CD4-positive, alpha-beta T cell treated with Interleukin-10 for 1 hour (primary cell): ENCODE results near the gene PRR35.

ENCODE experiments used
- DNase-seq: peaks from one replicate; pipeline ENCODE4 v3.0.0-alpha.2; 2020

PRR35 gene

DNA sequence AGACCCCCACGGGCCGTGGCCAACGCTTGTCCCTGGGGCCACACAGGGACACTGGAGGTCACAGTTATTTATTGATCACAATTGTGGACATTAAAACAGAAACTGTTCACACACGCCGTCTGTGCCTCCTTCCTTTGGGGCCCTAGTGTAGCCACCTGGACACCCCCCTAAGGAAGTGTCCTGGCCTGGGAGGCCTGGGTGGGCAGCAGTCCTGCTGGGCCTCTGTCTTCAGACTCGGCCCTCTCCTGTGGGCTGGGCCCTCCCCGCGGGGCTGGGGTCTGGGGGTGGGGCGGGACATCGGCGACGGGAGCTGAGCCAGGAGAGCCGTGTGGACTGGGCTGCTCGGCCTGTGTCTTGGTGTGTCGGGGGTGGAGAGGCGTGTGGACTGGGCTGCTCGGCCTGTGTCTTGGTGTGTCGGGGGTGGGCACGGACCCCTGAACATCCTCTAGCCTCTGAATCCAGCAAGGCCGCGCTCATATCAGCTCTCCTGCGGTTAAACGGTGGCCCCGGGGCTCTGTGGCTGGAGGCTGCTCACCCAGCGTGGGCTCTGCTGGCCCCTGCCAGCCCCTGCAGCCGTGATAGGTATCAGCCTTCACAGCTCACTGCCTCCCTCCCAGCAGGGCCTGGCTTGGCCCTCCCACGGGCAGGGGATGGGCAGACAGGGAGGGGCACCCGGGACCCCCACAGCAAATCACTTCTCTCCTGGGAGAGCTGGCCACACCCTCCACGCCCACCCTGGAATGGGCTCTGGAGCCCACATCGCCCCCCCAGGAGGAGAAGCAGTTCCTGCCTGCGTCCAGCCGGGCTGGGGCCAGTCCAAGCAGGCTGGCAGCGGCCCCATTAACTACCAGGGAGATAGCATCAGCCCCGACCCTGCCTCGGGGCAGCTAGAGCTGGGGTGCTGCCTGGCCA, 5.5 kb downstream of the PRR35 start:
- no peak for DNase-seq

DNA sequence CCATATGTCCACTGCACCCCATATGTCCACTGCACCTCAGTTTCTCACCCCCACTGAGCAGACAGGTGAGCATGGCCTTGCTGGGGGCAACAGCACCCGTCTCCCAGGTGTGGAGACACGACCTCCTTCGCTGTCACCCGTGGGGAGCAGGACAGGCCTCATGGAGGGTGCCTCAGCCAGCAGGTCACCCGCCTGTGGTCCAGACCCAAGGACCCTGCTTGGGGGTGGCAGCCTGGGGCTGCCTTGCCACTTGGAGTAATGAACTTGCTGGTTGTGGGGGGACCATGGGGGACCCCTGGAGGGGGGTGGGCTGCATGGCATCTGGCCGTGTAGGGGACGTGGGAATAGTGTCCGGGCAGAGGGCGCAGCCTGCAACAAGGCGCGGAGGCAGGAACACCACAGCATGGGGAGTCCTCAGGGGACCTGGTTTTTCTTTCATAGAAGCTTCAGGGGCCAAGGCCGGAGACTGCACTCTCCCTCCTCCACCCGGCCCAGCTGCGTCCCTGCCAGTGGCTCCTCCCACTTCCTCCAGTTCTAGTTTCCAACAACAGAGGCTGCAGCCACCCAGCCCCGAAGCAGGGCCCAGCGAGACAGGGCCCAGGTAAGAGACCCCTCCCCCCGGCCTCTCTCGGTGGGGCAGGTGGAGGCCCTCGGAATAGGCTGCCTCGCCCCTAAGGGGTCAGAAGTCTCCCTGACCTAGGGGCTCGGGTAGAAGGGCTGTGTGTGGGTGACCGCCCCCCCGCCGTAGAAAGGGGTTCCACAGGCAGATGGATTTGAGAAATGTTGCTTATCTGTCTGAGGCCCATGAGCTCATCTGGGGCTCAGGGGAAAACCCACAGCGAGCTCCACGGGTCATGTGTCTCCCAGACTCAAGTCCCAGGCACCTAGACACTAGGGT, 6.5 kb downstream of the PRR35 start, which contains the start of gene NHLRC4:
Gene NHLRC4 (plus strand): TSS at position 531 of the 898 bp plus-strand sequence. CDS start 1,043 bp downstream, outside the sequence.
- peak; percentile 53 for DNase-seq

DNA sequence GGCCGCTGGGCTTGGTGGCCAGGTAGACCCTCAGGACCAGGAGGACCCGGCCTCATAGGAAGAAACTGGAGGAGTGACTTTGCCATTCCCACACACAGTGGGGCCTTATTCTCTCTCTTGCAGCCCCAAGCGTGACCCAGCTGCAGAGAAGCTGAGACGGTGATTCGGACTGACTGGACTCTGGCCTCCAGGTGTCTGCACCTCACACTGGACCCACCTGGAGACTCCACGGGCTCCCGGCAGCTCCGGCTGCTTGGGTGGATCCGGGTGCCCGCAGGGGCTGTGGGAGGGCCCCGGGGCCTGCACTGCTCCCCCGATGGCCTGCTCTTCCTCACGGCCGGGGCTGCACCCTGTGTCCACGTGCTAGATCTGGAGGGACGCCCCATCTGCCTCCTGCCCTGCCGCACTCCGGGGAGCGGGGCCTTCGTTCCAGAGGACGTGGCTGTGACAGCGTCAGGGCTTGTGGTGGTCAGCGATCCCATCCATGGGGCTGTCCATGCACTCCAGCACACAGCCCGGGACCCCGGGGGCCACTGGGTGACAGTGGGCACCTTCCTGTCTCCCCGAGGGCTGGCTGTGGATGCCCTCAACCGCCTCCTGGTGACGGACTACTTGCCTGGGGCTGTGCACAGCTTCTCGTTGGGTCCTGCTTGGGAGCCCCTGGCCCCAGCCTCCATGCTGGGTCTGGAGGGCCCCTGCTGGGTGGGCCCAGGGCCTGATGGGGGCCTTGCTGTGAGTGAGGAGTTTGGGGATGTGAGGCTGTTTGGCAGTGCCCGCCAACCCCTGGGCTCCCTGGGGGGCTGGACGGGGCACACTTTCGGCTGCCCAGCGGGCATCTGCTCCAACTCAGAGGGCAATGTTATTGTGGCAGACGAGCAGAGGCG, 7.4 kb downstream of the PRR35 start:
- no peak for DNase-seq

DNA sequence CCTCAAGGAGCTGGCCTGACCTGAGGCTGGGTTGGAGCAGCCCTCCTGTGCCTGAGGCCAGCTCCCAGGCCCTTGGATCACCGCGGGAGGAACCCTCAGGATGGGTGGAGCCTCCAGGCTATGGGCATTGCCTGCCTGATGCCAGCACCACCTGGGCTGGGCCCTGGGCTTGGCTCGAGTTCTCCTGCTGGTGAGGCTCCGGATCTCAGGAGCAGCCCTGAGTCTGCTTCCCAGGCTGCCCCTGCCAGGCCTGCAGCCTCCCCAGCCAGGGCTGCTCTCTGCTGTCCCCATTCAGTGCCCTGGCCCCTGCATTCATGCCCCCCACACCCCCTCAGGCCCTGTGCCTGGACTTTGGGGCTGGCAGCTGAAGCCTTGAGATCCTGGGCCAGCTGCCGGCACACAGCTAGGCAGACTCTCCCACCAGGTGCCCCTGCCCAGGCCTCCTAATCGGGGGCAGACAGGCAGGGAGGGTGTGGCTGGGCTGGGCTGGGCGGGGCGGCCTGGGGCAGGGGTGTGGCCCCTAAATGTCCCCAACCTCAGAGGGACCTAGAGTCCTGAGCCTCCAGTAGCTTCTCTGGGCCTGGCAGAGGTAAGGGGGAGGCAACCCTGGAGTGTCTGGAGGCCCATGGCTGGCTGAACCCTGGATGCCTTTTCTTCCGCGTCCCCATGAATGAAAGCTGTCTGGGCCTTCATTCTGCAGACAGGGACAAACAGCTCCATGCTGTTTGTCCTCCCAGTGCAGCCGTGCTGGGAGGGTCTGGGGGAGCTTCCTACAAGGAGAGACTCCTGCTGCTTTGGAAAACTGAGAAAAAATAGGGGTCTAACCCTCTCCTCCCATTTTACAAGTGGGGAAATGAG, 8.4 kb downstream of the PRR35 start:
- DNase-seq, result no peak

DNA sequence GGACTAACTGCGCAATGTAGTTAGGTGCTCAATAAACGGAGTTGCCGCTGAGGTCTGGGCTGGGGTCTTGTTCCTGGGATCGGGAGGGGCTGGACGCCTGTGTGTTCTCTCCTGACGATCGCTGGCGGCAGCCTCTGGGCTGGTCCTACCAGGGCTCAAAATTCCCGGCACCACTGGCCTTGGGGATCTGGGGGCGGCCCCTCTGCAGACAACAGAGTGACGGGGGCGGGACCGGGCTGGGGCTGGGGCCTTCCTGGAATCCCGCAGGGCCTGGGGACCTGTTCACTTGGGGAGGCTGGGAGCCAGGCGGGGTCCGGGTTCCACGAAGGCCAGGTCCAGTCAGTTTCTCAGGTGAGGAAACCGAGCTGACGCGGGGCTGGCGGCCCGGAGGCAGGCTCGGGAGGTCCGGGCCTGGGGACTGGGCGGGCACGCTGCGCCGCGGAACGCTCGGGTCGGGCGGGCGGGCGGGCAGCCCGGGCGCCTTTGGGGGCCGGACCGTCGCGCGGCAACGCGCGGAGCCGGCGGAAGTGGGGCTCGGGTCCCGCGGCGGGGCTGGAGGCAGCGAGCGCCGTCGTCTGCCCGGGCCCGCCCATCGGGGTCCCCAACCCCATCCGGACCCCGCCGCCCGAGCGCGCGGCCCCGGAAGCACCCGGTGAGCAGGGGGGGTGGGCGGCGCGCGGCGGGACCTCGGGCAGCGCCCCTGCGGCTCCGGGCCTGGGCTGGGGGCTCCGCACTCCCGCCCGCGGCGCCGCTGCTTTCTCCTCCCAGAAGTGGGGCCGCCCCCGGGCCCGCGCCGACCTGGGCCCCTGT, 9.5 kb downstream of the PRR35 start, which contains the start of gene PIGQ:
Gene PIGQ (plus strand): TSS at position 524 of the 810 bp plus-strand sequence. CDS start 4,107 bp downstream, outside the sequence.
- DNase-seq, result peak; percentile 74

DNA sequence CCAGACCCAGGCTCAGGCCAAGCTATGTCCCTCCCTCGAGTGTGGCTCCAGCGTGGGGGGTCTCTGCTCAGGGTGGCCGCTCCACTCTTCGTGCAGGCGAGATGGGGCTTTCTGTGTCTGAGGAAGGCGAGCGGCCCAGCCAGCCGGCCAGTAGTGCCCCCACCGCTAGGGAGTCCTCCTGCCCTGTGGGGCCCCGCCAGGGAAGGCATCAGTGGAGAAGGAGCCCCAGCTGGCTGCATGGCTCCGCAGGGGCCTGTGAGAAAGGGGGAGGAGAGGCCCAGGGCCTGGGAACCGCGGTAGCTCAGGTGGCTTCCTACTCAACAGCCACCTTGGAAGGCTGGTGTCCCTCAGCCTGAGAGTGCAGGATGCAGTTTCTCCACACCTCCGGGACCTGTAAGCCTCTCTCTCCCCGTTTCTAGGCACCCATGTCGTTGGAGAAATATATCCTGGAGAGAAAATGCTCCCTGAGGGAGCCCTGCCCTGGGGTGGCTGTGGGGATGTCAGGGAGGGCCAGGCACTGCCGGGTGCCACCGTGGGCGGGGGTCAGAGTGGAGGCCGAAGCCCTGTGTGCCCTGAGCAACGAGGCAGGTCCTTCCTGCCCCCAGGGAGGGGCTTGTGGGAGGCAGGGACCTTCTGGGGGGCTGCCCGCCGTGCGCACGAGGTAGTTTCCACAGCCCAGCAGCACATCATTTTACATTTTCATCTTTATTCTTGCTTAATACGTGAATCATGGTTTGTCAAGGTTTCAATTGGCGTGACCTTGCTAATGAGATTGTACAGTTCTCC, 12.9 kb downstream of the PRR35 start:
- DNase-seq, result no peak

DNA sequence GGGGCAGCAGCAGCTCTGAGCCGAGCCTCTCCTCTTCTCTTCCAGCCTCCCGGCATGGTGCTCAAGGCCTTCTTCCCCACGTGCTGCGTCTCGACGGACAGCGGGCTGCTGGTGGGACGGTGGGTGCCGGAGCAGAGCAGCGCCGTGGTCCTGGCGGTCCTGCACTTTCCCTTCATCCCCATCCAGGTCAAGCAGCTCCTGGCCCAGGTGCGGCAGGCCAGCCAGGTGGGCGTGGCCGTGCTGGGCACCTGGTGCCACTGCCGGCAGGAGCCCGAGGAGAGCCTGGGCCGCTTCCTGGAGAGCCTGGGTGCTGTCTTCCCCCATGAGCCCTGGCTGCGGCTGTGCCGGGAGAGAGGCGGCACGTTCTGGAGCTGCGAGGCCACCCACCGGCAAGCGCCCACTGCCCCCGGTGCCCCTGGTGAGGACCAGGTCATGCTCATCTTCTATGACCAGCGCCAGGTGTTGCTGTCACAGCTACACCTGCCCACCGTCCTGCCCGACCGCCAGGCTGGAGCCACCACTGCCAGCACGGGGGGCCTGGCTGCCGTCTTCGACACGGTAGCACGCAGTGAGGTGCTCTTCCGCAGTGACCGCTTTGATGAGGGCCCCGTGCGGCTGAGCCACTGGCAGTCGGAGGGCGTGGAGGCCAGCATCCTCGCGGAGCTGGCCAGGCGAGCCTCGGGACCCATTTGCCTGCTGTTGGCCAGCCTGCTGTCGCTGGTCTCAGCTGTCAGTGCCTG, 14.0 kb downstream of the PRR35 start:
- no peak for DNase-seq

DNA sequence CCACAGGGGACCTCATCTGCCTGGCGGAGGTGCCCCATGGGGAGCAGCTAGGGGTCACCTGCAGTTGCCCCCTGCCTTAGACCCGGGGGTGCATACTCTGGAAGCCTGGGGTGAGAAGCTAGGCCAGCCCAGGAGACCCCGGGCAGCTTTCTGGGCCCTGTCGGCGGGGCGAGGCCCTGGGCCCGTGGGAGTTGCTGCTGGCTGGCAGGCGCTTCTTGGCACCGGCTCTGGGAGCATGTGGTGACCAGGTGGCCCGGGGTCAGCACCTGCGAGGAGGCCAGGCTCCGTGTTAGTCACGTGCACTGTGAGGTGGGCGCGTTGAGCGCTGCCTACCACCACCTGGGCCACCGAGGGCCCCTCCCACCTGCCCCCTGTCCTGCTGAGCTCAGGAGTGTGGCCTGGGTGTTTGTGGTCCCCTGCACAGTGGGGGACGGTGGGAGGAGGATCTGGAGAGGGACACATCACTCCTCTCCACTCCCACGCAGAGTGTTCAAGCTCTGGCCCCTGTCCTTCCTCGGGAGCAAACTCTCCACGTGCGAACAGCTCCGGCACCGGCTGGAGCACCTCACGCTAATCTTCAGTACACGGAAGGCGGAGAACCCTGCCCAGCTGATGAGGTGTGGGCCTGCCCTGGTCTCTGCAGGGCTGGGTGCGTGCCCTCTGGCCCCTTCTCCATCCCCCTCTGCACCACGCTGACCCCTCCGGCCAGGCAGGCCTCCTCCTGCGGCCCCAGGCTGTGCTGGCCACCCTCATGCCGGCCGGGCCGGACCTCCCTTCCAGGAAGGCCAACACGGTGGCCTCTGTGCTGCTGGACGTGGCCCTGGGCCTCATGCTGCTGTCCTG, 15.4 kb downstream of the PRR35 start:
- DNase-seq, result no peak

DNA sequence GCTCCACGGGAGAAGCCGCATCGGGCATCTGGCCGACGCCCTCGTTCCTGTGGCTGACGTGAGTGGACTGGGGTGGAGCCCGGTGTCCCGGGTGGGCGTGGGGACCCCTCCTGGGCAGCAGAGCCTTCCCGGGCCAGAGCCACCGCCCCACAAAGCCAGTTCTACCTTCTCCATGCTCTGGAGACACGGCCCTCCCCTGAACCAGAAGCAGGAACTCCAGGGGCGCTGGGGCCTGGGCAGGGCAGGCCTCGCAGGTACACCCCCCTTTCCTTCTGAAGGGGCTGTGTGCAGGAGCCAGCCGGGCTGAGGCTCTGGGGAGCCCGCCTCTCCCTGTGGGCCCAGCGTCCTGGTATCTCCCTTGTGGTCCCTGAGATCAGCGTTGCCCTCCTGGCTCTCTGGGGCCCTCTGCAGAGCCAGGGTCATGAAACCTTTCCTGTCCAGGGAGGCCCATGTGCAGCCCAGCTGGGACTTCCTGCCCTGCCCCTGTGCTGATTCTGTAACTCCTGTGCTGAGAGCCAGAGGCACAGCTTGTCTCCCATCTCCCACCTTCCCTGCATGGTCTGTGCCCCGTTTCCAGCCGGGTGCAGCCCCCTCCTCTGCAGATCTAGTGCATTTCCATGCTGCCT, 16.1 kb downstream of the PRR35 start:
- no peak for DNase-seq

DNA sequence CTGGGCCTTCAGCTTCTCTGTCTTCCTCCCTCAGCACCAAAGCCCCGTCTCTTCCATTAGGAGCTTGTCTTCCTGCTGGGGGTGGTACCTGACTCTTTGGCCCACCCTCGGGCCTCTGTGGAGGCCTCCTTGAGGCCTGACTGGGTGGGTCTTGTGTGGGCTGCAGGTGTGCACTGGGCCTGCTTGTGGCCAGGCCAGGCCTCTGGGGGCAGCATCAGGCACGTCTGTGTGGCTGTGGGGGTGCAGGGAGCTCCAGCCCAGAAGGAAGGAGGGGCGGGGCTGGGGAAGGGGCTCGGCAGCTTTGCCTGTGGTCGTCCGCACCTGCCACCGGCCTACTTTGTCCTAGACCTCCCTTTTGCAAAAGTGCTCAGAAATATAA, 16.6 kb downstream of the PRR35 start:
- no peak for DNase-seq

DNA sequence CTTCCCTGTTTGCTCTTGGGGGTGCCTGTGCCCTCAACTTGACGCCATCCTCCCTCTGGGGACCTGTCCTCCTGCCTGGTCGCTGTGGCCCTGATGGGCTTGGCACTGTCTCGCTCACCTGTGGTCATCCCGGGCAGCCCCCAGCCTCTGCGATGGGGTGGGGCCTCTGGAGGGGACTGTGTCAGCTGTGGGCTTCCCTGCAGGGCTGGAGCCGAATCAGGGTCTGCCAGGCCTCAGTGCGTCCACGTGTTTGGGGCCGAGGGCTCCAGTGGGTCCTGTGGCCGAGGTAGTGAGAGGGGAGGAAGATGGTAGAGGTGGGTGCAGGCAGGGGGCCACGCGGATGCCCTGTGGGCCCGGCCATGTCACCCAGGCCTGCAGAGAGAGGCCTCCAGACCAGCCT, 17.6 kb downstream of the PRR35 start:
- DNase-seq, result no peak

DNA sequence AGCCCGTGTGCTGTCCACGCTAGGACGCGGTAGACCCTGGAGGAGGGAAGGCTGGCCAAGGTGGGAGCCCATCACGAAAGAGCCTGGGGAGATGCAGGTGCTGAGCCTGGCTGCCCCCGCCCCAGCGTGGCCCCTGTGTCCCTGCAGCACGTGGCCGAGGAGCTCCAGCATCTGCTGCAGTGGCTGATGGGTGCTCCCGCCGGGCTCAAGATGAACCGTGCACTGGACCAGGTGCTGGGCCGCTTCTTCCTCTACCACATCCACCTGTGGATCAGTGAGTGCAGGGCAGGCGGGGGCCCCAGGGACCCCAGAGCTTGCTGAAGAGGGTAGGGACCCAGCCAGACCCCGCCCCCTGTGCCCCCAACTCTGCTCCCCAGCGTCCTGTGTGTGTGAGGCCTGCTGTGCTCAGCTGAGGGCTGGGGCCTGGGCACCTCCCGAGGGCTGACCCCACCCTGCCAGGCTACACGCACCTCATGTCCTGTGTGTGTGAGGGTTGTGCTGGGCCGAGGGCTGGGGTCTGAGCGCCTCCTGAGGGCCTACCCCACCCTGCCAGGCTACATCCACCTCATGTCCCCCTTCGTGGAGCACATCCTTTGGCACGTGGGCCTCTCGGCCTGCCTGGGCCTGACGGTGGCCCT, 18.2 kb downstream of the PRR35 start:
- DNase-seq, result no peak

DNA sequence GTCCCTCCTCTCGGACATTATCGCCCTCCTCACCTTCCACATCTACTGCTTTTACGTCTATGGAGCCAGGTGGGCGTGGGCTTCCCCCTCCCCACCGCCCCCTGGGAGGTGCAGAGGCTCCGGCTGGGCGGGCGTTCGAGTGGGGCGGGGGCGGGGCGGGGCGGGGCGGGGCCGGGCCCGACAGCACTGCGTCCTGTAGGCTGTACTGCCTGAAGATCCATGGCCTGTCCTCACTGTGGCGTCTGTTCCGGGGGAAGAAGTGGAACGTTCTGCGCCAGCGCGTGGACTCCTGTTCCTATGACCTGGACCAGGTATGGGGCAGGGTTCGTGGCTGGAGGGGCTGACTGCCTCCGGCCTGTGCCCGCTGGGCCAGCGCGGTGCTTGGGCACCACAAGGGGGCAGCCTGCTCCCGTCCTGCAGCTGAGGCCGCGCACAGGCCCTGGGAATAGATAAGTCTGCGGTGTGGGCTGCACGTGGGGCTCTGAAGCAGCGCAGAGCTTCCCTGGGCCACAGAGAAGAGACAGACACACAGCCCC, 18.7 kb downstream of the PRR35 start:
- peak; percentile 74 for DNase-seq

DNA sequence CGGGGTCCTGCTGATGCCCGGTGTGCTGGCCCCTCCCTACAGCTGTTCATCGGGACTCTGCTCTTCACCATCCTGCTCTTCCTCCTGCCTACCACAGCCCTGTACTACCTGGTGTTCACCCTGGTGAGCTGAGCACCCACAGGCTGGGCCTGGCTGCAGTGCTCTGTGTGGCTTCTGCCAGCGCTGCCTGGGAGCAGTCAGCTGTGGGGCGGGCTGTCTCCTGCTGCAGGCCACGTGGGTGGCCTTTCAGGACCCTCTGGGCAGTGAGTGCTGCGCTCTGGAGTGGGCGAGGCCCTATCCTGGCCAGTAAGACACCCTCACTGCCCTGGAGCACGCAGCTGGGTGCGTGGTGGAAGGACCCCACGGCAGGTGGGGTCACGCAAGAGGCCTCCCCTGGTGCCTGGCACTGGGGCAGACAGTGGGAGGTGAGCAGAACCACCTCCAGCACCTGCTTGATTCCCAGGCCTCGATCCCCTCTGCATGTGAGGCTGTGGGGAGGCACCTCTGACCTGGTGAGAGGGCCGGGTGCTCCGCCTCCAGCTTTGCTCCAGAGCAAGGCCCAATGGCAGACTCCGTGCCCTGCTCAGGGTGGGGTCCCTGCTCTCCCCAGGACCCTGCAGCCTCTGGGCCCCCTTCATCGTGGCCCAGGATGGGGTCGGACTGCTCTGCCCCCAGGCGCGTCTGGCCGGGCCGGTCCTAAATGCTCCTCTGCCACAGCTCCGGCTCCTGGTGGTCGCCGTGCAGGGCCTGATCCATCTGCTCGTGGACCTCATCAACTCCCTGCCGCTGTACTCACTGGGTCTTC, 20.1 kb downstream of the PRR35 start:
- DNase-seq, result no peak

DNA sequence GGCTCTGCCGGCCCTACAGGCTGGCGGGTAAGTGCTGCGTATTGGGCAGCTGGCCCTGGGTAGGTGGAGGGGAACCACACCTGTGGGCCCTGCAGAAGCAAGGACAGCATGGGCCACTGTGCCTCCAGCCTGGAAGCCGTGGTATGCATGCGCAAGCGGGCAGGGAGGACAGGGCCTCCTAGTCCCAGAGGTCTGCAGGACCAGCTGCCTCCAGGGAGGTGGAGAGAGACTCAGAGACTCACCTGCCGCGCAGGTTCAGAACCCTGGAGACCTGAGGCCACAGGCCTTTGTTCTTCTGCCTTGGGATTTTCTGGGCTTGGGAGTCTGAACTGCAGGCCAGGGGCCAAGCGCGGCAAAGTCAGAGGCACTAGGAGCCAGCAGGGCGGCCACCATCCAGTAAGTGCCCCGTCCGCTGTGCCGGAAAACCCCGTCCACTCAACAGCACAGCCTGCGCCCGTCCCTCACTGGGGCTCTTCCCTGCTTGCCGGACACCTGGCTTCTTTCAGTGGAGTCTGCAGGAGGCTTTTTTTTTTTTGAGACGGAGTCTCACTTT, 20.8 kb downstream of the PRR35 start:
- no peak for DNase-seq

DNA sequence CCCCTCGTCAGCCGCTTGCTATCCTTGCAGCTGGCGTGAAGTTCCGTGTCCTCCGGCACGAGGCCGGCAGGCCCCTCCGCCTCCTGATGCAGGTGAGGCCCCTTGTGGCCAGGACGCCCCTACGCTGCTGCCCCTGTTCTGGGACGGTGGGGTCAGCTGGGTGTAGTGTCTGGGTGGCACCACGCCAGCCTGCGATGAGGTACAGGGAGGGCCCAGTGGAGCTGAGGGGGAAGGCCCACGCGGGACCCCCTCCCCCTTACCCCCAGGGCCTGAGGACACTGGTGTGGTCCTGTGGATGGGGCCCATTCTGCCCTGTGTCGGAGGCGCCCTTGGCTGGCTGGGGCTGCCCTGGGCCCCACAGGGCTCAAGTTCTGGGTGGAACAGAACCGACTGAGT, 22.0 kb downstream of the PRR35 start:
- DNase-seq, result no peak
